Measurements from ENCODE around the gene SMARCC1.

DNA sequence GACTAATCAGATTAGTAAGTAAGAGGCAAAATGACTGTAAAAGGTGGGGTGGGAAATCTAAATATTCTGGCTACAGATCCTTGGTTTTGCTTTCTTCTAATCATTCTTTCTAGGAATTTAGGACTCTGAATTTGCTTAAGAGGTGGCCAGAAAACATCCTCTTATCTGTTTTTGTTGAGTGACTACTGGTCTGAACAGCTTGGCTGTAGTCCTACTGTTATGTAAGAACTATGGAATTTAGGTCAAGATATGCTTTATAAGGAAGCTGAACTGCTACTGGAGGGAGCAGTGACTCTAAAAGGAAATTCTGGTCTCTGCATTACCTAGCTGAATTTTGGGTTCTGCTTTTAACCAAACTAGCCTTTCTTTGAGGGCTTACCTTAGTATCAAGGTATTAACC is 169.5 kb downstream of the SMARCC1 start:
- TF ChIP-seq, protein P1, sequence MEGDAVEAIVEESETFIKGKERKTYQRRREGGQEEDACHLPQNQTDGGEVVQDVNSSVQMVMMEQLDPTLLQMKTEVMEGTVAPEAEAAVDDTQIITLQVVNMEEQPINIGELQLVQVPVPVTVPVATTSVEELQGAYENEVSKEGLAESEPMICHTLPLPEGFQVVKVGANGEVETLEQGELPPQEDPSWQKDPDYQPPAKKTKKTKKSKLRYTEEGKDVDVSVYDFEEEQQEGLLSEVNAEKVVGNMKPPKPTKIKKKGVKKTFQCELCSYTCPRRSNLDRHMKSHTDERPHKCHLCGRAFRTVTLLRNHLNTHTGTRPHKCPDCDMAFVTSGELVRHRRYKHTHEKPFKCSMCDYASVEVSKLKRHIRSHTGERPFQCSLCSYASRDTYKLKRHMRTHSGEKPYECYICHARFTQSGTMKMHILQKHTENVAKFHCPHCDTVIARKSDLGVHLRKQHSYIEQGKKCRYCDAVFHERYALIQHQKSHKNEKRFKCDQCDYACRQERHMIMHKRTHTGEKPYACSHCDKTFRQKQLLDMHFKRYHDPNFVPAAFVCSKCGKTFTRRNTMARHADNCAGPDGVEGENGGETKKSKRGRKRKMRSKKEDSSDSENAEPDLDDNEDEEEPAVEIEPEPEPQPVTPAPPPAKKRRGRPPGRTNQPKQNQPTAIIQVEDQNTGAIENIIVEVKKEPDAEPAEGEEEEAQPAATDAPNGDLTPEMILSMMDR (IDR thresholded peaks at IDR 0.05; ENCODE audit: insufficient read depth, low read length): no peak
- TF ChIP-seq POLR2AphosphoS5 (IDR thresholded peaks at IDR 0.05; ENCODE audit: low read depth): no peak
- TF ChIP-seq GABPA (IDR thresholded peaks at IDR 0.05; ENCODE audit: low read depth): no peak

Measured in HL-60 (cell line).